Testis (tissue), 3 donors: Measurements from ENCODE around the gene GNAO1. TPM values are rescaled to one million over a fixed set of nuclear protein-coding genes. Genes with fewer than 3 reads are reported as not detected.

ENCODE experiments used
- DNase-seq: peaks from one replicate; pipeline ENCODE4 v3.0.0-alpha.2; 2019
- H3K27ac ChIP-seq, 2 donors: fragments of 200-600 bp; sonication (generic); one replicate each; pipeline ENCODE4 v1.5.1; 2019
- H3K27me3 ChIP-seq: fragments of 200-600 bp; sonication (generic); one replicate; pipeline ENCODE4 v1.5.1; 2019
- H3K36me3 ChIP-seq: fragments of 200-600 bp; sonication (generic); one replicate; pipeline ENCODE4 v1.5.1; 2017; ENCODE audit warnings: low read depth; ENCODE audit errors: missing control alignments
- H3K4me1 ChIP-seq: fragments of 200-600 bp; sonication (generic); one replicate; pipeline ENCODE4 v1.5.1; 2019
- H3K4me3 ChIP-seq, 2 donors: fragments of 200-600 bp; sonication (generic); one replicate each; pipeline ENCODE4 v1.5.1; 2017 to 2019
- H3K9me3 ChIP-seq: fragments of 200-600 bp; sonication (generic); one replicate; pipeline ENCODE4 v1.5.1; 2017
- POLR2A ChIP-seq: fragments of 450-650 bp; IDR thresholded peaks from one replicate; pipeline ENCODE4 v1.6.1; 2017; ENCODE audit warnings: antibody characterized with exemption, mild to moderate bottlenecking, moderate library complexity
- WGBS, 2 donors: methylation state at CpG; one replicate each; pipeline ENCODE4 v1.1.5; 2018; 5-methylcytosine and 5-hydroxymethylcytosine counted together
- intact Hi-C: fragments of 100-400 bp; cut with DNase I; formaldehyde crosslinking; loops from one replicate; pipeline ENCODE4 v1.15.1; 2023; ENCODE audit warnings: low total_unique reads
- polyA plus RNA-seq: library from polyadenylated mRNA; stranded (reverse); fragments of 350-450 nt; fragmentation: Illumina TruSeq; extraction: RNeasy Lipid Tissue Mini Kit (QIAGEN cat#74804); gene quantifications from one replicate; pipeline ENCODE4 v1.2.3, GENCODE V29; 2014; ENCODE audit warnings: low read depth, low replicate concordance; ENCODE audit not compliant: insufficient read depth
- total RNA-seq, 2 donors: library from RNA; depleted of rRNA; stranded (reverse); fragments of >200 nt; gene quantifications; one replicate each; pipeline ENCODE4 v1.2.3, GENCODE V29; 2016
- TF ChIP-seq, protein P1 (sequence below), 3 experiments: fragments of 450-650 bp in 2 of 3; fragments of 200-600 bp in 1 of 3; sonication (generic) in 1 of 3; IDR thresholded peaks; one replicate each; pipeline ENCODE4 v1.5.1; 2016 to 2019; ENCODE audit warnings: antibody characterized with exemption in 3 of 3, mild to moderate bottlenecking in 2 of 3, moderate library complexity in 1 of 3

Gene GNAO1
- total and polyA plus RNA-seq, 3 donors from 2014 or later: 28.6 to 37.1 (median 33.3) TPM

DNA sequence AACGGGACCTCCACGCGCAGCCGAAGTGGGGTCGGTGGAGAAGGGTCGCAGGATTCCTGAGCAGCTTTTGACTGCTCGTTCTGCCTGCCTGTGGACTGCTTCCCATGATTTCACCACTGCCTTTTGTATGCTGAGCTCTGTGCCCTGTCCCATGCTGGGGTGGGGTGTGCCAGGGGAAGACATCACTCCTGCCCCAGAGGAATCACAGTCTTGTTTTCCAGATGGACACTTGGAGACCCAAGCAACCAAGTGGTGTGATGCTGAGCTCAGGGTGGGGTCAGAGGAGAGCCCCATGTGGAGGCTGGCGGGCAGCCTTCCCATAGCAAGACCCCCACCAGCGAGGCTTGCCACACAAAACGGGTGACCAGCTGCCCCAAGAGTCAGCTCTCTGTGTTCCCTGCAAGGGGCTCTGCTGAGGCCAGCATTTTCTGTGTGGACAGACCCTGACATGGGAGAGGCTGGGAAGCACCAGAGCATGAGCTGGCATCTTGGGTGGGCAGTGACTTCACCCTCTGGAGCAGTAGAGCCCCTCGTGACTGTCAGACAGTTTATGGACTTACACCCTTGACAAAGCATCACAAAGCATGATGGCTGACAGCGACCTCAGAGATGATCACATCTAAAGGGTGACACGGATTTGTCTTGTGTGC, 111.9 kb downstream of the GNAO1 start:
- no peaks in the 10 kb centered on the region for H3K27me3 ChIP-seq
- no peaks in the 10 kb centered on the region for H3K36me3 ChIP-seq
- no peak for DNase-seq
- H3K9me3 ChIP-seq: no peaks in the 10 kb centered on the region
- 90 to 93% methylated on average over 9 to 13 of the region's 13 CpGs for WGBS, 2 donors
- H3K27ac ChIP-seq: no peak overlapping the region
- H3K4me3 ChIP-seq: no peak overlapping the region
- H3K4me1 ChIP-seq: peaks cover 19% of the 10 kb centered on the region
- intact Hi-C loops: no loop called here
- TF ChIP-seq POLR2A: no peak
- TF ChIP-seq, protein P1, sequence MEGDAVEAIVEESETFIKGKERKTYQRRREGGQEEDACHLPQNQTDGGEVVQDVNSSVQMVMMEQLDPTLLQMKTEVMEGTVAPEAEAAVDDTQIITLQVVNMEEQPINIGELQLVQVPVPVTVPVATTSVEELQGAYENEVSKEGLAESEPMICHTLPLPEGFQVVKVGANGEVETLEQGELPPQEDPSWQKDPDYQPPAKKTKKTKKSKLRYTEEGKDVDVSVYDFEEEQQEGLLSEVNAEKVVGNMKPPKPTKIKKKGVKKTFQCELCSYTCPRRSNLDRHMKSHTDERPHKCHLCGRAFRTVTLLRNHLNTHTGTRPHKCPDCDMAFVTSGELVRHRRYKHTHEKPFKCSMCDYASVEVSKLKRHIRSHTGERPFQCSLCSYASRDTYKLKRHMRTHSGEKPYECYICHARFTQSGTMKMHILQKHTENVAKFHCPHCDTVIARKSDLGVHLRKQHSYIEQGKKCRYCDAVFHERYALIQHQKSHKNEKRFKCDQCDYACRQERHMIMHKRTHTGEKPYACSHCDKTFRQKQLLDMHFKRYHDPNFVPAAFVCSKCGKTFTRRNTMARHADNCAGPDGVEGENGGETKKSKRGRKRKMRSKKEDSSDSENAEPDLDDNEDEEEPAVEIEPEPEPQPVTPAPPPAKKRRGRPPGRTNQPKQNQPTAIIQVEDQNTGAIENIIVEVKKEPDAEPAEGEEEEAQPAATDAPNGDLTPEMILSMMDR (IDR thresholded peaks at IDR 0.05): no peak

DNA sequence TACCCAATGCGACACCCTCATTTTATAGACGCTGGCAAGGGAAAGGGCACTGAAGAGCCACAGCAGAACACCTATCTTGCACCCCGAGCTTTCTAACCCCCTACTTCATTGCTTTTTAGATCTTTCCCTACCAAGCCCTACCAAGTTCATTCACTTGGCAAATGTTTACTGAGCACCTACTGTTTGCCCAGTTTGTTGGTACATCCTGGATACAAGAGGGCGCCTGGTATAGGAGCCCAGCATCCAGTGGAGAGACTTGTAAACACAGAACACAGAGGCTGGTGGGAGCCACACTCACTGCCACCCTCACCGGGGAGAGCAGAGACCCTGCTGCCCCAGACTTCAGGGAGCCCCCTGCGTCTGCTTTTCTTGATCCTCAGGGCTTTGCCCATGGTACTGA, 112.6 kb downstream of the GNAO1 start:
- TF ChIP-seq, protein P1 (IDR thresholded peaks at IDR 0.05): no peak
- no peak for TF ChIP-seq POLR2A
- no peak overlapping the region for H3K27ac ChIP-seq
- no peak overlapping the region for H3K4me3 ChIP-seq
- intact Hi-C loops: no loop called here
- 90 to 94% methylated on average over 6 of the region's 6 CpGs for WGBS, 2 donors
- H3K9me3 ChIP-seq: no peaks in the 10 kb centered on the region
- no peaks in the 10 kb centered on the region for H3K27me3 ChIP-seq
- DNase-seq: no peak
- H3K4me1 ChIP-seq: peaks cover 19% of the 10 kb centered on the region
- H3K36me3 ChIP-seq: no peaks in the 10 kb centered on the region

DNA sequence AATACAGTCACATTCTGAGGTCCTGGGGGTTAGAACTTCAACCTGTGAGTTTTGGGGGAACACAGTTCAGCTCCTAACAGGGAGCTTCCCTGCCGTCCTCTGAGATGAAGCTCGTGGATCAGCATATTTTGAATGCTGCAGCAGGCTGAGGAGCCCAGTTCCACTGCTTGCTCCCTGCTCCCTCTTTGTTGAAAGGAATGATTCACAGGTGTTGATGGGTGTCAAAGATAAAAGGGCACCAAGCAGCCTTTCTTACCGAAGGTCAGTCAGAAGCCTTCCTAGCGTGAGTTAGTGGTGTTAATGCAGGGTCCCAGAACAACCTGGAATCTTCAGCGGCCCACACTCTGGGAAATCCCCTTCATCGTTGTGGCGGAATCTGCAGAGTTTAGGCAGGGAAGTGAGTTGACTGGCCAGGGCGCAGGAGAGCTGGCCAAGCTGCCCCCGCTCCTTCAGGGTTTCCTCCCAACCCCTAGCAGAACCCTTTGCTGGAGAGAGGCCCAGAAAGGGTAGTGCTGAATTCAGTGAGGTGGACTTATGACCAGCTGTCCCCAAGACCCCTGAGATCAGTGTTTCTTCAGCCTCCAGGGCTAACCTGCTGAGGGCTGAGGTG, 114.8 kb downstream of the GNAO1 start:
- intact Hi-C loops: no loop called here
- H3K27me3 ChIP-seq: no peaks in the 10 kb centered on the region
- H3K36me3 ChIP-seq: no peaks in the 10 kb centered on the region
- peaks cover 13% of the 10 kb centered on the region for H3K4me1 ChIP-seq
- H3K27ac ChIP-seq: no peak overlapping the region
- no peak for DNase-seq
- H3K4me3 ChIP-seq: no peak overlapping the region
- WGBS, 2 donors: 50 to 52% methylated on average over 8 to 9 of the region's 9 CpGs
- TF ChIP-seq, protein P1 (IDR thresholded peaks at IDR 0.05): no peak
- TF ChIP-seq POLR2A: no peak
- no peaks in the 10 kb centered on the region for H3K9me3 ChIP-seq

DNA sequence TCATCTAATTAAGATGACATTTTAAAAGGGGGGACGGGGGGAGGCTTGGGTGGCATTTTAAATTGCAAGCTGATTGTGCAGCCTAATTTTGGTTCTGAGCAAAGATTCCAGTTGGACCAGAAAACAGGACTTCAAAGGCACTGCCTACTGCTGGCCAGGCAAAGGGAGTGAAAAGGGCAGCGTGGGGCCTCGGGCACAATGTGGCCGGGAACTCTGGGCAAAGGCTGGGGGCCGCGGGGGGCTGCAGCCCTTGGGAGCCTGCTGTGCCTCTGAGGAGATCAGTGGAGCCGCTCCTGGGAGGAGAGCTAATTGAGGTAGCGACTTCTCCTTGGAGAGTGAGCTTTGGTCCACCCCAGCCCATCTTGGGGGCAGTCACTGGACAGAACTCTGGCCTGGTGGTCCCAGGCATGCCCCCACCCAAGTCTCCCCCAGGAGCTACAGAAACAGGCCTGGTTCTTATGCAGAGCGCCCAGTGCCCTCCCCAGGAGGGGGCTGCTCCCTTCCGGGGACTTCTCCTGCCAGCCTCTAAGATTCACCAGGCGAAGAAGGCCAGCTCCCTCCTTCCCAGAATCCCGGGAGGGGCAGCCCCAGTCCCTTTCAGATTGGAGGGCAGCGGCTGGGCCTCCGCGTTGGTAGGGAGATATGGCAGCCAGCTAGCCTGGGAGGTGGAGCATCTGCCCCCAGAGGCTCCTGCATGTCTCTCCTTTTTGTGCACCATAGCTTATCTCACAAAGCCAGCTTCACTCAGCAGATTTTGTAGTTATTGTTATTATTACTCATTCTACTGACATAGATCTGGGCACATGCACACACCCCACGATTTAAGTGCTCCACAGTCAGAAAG, 115.6 kb downstream of the GNAO1 start:
- intact Hi-C loops: no loop called here
- whole genome bisulfite sequencing, 2 donors: 79 to 83% methylated on average over 11 to 13 of the region's 16 CpGs

More for the DNA sequence above, 115.6 kb downstream of the GNAO1 start:
- DNase-seq: no peak
- Histone ChIP-seq H3K4me1 (peaks cover 13% of the 10 kb centered on the region), H3K9me3 (no peaks in the 10 kb centered on the region), H3K36me3 (no peaks in the 10 kb centered on the region), H3K27ac (no peak overlapping the region), H3K4me3 (no peak overlapping the region), H3K27me3 (no peaks in the 10 kb centered on the region)
- TF ChIP-seq, protein P1 (IDR thresholded peaks at IDR 0.05): no peak
- TF ChIP-seq POLR2A: no peak
